NCI-H187 (cell line): ENCODE data around the gene AOX1.
"Not testable (repeated sequence)": the region's sequence is repeated elsewhere in the genome, so short reads cannot be mapped to it uniquely, and the experiment has no call there.

Experiments
- DNase-seq, 2 experiments: peaks; one replicate each; lab custom pipeline; 2025; lab: John Stamatoyannopoulos, UW

The AOX1 gene

DNA sequence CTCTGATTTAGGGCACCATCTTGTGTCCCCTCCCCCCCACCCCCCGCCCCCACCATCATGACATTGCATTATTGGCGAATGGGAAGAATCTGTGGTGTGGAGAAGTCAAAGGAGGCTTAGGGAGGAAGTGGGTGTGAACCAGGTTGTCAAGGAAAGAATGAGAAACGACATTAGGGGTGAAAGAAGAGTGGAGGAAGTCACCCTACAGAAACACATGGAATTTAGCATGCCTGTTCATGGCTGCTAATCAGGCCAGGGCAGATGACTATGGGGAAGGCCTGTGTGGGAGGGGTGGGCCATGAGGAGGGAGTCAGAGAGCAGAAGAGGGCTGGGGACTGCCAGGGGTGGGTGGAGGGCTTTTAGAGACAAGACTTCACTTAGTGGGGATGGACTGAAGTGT, 81.6 kb downstream of the AOX1 start:
- no peak for DNase-seq

GRCh38 chr2:200668478-200668877, 82.7 kb downstream of the AOX1 start:
- no peak for DNase-seq

DNA sequence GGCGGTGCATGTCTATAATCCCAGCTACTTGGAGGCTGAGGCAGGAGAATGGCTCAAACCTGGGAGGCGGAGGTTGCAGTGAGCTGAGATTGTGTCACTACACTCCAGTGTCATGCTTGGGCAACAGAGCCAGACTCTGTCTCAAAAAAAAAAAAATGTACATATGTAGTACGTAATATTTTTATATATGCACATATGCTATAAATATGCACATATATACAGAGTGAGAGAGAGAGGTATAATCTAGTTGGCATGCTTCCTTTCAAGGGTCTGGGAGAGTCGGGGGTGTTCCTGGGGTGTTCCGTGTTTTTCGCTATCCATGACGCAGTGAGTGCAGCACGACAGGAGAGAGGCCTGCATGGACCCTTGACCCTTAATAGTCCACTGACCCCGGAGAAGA, 83.5 kb downstream of the AOX1 start:
- DNase-seq: no peak

- no peak for DNase-seq
These were observed 84.5 kb downstream of the AOX1 start for GRCh38 chr2:200670313-200670712.

DNA sequence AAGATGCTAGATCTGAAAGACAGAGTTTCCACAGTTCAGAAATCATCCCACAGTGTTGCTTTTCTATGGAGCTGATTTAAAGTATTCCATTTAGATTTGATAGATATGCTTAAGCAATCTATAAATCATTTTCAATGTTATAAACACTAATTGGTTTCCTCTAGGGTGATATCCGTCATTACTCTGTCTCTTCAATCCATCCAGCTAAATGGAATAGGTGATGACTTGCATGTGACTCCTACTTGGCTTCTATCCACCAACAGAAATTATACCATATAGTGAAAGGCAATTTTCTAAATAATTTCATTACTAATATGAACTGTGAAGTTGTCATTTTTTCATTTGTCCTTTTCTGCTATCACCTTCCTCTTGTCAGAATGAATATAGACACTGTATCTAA, 84.9 kb downstream of the AOX1 start:
- DNase-seq: no peak

DNA sequence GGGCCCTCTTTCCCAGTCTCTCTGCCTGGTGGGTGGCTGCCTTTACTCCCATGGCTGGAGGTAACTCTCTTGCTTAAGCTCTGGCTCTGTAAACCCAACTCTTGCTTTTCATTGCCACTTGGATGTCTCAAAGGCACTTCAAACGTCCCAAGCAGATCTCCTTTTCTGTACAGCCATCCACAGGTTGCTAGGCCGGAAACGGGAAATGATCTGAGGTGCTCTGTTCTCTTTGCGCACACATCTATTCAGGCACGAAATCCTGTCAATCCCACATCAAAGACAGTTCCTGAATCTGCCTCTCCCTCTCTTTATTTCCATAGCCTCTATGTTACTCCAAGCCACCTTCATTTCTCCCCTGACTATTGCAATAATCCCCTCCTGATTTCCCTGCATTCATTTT, 87.4 kb downstream of the AOX1 start:
- DNase-seq: no peak

GRCh38 chr2:200674837-200675236, 89.0 kb downstream of the AOX1 start:
- DNase-seq: no peak

- DNase-seq: no peak
These were observed 91.4 kb downstream of the AOX1 start for GRCh38 chr2:200677171-200677570.

- no peak for DNase-seq
These were observed 92.1 kb downstream of the AOX1 start for GRCh38 chr2:200677721-200678532.

DNA sequence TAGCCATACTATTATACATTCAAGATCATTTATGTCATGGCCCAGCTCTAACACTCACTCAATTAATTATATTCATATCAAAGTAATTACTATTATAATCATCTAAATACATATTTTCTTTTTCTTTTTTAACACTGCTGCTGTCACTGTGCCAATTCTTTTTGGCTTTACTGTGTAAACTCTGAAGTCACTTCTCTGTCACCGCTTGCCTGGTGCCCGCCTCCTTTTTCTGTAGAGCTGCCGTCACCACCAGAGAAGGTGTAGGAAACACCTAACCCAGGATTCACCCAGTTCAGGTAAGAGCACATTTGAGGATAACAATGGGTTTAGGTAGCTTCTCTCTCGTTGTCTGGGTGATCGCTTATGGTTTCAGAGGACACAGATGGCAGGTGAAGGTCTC, 93.3 kb downstream of the AOX1 start:
- no peak for DNase-seq

GRCh38 chr2:200679535-200679934, 93.7 kb downstream of the AOX1 start:
- DNase-seq: no peak

DNA sequence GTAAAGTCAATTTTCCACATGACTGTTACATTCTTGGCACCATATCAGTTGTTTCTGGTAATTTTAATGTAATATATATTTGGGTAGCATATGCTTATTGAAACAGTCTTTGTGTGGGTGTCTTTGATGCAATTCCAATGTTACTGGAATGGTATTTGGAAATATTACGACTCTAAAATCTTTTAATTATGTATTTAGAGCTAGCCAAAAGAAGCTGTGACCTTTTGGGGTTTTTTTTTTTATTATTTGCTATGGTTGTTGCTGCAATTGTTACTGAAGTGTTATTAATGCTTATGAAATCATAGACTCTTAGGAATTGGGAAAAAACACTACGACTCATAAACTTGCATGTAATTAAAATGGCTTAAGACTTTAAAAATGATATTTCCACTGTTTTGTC, 95.9 kb downstream of the AOX1 start:
- no peak for DNase-seq

GRCh38 chr2:200682407-200682806, 96.6 kb downstream of the AOX1 start:
- DNase-seq: not testable (repeated sequence)

- no peak for DNase-seq
These were observed 102.4 kb downstream of the AOX1 start for GRCh38 chr2:200687922-200688920.

DNA sequence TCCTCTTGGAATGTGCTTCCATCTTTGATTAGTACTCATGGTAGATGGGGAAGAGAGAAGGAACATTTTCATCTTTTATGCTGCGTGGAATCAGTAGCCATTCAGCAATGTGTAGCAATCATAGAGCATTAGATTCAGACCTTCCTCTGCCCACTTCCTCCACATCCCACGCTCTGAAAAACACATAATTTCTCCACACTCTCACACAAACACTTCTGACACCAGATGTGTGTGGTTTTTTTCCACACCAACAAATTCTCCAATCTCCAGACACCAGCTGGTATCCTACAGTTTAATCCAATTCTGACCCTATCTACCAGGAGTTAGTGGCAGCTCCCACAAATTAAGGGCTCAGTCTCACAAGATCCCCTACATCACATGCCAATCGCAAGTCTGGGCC, 103.3 kb downstream of the AOX1 start:
- DNase-seq: no peak

DNA sequence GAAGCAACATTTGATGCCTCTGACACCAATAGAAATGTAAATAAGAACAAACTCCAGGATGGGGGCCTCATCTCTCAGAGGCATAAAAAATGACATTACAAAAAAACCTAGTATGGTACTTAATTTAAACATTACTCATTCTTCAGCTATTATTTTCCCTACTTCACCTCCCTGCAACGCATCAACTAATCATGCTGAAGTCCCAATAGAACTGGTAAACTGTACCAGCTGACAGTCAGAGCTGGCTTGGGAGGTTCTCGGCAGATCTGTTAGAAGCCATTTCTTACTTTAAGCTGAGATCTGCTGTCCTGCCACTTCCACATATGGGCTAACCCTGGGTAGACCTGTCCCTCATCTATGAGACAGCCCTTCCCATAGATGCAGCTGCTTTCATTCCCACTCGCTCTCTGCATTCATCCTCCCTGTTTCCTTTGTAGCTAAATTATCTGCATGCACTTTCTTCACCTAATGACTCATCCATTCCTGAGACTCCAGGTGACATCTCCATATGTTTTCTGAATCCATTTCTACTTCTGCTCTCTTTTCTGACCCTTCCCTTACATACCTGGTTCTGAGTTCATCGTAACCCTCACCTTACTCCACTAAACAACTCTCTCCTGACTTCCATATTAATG, 108.1 kb downstream of the AOX1 start:
- DNase-seq: no peak

GRCh38 chr2:200695191-200695590, 109.4 kb downstream of the AOX1 start:
- DNase-seq: no peak

- DNase-seq: no peak
These were observed 109.8 kb downstream of the AOX1 start for GRCh38 chr2:200695601-200696000.

- DNase-seq: no peak
These were observed 112.4 kb downstream of the AOX1 start for GRCh38 chr2:200698217-200698616.

DNA sequence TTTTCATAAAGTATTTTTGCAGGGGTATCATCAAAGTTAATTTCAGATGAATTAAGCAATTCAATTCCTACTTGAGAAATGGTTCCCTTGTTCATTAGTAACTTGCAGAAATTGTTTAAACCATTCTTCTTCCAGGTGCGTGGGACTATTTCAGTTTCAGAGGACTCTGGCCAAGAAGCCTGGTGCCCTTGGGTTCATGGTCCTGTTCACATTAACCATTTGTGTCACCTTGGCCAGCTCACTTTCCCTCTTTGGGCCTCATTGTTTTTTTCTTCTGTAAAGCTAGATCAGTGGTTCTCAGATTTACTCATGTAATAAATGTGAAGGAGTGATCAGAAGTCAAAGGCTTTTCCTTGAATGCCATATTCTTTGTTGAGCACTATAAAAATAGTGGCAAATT, 113.5 kb downstream of the AOX1 start:
- DNase-seq: no peak

- no peak for DNase-seq
These were observed 115.0 kb downstream of the AOX1 start for GRCh38 chr2:200700856-200701255.

- no peak for DNase-seq
These were observed 116.2 kb downstream of the AOX1 start for GRCh38 chr2:200702044-200702443.
